ENCODE measurements around the gene DGKI.

DNA sequence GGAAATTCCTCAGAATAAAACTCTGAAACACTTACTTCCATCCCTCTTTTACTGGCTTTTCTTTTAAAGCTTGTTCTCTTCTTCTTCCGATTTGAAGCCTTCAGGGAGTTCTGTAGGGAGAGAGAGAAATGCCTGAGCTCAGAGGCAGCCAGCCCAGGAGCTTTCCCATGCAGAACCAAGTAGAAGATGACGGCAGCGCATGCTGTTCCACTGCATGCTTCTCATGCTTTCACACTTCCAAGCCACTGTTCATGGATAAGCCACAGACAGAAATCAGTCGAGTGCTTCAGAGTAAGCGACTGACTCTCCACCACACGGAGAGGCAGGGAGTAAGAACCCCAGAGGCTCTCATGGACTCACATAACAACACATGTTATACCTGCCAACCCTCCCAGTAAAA lies 237.3 kb downstream of the DGKI start:
- TF ChIP-seq NR2F2 (IDR thresholded peaks at IDR 0.05), result no peak
- no peak for TF ChIP-seq GABPA (IDR thresholded peaks at IDR 0.05 in 1 of 2, conservative IDR thresholded peaks at IDR 0.05 in 1 of 2)
- TF ChIP-seq RXRA (IDR thresholded peaks at IDR 0.05), result no peak
- TF ChIP-seq, protein P1, sequence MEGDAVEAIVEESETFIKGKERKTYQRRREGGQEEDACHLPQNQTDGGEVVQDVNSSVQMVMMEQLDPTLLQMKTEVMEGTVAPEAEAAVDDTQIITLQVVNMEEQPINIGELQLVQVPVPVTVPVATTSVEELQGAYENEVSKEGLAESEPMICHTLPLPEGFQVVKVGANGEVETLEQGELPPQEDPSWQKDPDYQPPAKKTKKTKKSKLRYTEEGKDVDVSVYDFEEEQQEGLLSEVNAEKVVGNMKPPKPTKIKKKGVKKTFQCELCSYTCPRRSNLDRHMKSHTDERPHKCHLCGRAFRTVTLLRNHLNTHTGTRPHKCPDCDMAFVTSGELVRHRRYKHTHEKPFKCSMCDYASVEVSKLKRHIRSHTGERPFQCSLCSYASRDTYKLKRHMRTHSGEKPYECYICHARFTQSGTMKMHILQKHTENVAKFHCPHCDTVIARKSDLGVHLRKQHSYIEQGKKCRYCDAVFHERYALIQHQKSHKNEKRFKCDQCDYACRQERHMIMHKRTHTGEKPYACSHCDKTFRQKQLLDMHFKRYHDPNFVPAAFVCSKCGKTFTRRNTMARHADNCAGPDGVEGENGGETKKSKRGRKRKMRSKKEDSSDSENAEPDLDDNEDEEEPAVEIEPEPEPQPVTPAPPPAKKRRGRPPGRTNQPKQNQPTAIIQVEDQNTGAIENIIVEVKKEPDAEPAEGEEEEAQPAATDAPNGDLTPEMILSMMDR (IDR thresholded peaks at IDR 0.05; ENCODE audit: low read depth, low read length, missing input control), result no peak
